PC-3 (cell line): Measurements from ENCODE around the gene RABAC1. TPM values are rescaled to one million over a fixed set of nuclear protein-coding genes. Genes with fewer than 3 reads are reported as not detected.

Experiments
- ATAC-seq: fragments of 200-7000 bp; cut with Tn5 transposase; 2 replicates; pipeline ENCODE4 v1.9.1; 2020; ENCODE audit warnings: mild to moderate bottlenecking, moderate library complexity
- BruUV-seq: library from RNA; stranded (reverse); fragments of 400-500 nt; replicated peaks from 2 replicates; lab custom pipeline; 2021; lab: Mats Ljungman, UMichigan
- CTCF ChIA-PET: fragments of 300-600 bp; sonication (Branson Sonifier 250); formaldehyde crosslinking; loops from one replicate; lab custom pipeline; 2022; ENCODE audit warnings: antibody characterized with exemption; lab: Charles Lee
- POLR2A ChIA-PET: fragments of 300-600 bp; sonication (Branson Sonifier 250); formaldehyde crosslinking; loops from one replicate; lab custom pipeline; 2022; ENCODE audit warnings: antibody characterized with exemption; ENCODE audit not compliant: unreplicated experiment; lab: Charles Lee
- DNase-seq: peaks from one replicate; pipeline ENCODE4 v3.0.0-alpha.2; 2015
- H2AFZ ChIP-seq: fragments of 300-600 bp; sonication (generic); 2 replicates; pipeline ENCODE4 v1.6.0; 2016; ENCODE audit warnings: antibody characterized with exemption, low read length
- H3F3A ChIP-seq: fragments of 300-600 bp; sonication (generic); one replicate; pipeline ENCODE4 v1.6.0; 2017; ENCODE audit warnings: antibody characterized with exemption, low read length, control low read depth, mild to moderate bottlenecking; ENCODE audit not compliant: unreplicated experiment
- H3K27ac ChIP-seq: fragments of 300-600 bp; sonication (generic); 2 replicates; pipeline ENCODE4 v1.5.1; 2016; ENCODE audit warnings: mild to moderate bottlenecking, low read length
- H3K27me3 ChIP-seq: fragments of 300-600 bp; sonication (generic); 2 replicates; pipeline ENCODE4 v1.6.1; 2016; ENCODE audit warnings: low read length, mixed read lengths
- H3K36me3 ChIP-seq: fragments of 300-600 bp; sonication (generic); 2 replicates; pipeline ENCODE4 v1.6.1; 2016; ENCODE audit warnings: low read depth, mixed run types, low read length, mixed read lengths
- H3K4me1 ChIP-seq: fragments of 300-600 bp; sonication (generic); 2 replicates; pipeline ENCODE4 v1.5.1; 2016; ENCODE audit warnings: low read length; ENCODE audit not compliant: insufficient read depth
- H3K4me2 ChIP-seq: fragments of 300-600 bp; sonication (generic); 2 replicates; pipeline ENCODE4 v1.6.0; 2016; ENCODE audit warnings: low read length
- H3K4me3 ChIP-seq: fragments of 300-600 bp; sonication (generic); 2 replicates; pipeline ENCODE4 v1.5.1; 2016; ENCODE audit warnings: mild to moderate bottlenecking, low read length, mixed read lengths
- H3K79me2 ChIP-seq: fragments of 300-600 bp; sonication (generic); 2 replicates; pipeline ENCODE4 v1.6.1; 2017; ENCODE audit warnings: low read length, mixed read lengths
- H3K9ac ChIP-seq: fragments of 300-600 bp; sonication (generic); 2 replicates; pipeline ENCODE4 v1.6.0; 2016; ENCODE audit warnings: mild to moderate bottlenecking, low read length
- H3K9me2 ChIP-seq: fragments of 300-600 bp; sonication (generic); replicated peaks from 2 replicates; pipeline ENCODE4 v1.6.1; 2016; ENCODE audit warnings: mixed run types, low read length, mixed read lengths
- H3K9me3 ChIP-seq: fragments of 300-600 bp; sonication (generic); 2 replicates; pipeline ENCODE4 v1.6.1; 2016; ENCODE audit warnings: low read length, mixed read lengths
- H4K20me1 ChIP-seq: fragments of 300-600 bp; sonication (generic); 2 replicates; pipeline ENCODE4 v1.6.1; 2016; ENCODE audit warnings: low read length, mixed read lengths
- CTCF ChIP-seq: fragments of 300-600 bp; sonication (generic); conservative IDR thresholded peaks from 2 replicates; pipeline ENCODE4 v1.5.1; 2017; ENCODE audit warnings: antibody characterized with exemption, low read depth, mild to moderate bottlenecking, low read length
- EZH2 ChIP-seq: fragments of 300-600 bp; sonication (generic); IDR thresholded peaks from one replicate; pipeline ENCODE4 v1.6.1; 2017; ENCODE audit warnings: antibody characterized with exemption, mild to moderate bottlenecking, low read length; ENCODE audit not compliant: unreplicated experiment
- EZH2phosphoT487 ChIP-seq: fragments of 300-600 bp; sonication (generic); IDR thresholded peaks from 2 replicates; pipeline ENCODE4 v1.6.1; 2018; ENCODE audit warnings: mild to moderate bottlenecking, antibody characterized with exemption, low read length, borderline replicate concordance
- intact Hi-C: fragments of 100-400 bp; cut with micrococcal nuclease; formaldehyde crosslinking; loops from 2 replicates; pipeline ENCODE4 v1.9.0; 2023
- total RNA-seq: library from RNA; depleted of rRNA; stranded (reverse); fragments of >200 nt; gene quantifications from 2 replicates; pipeline ENCODE4 v1.2.3, GENCODE V29; 2014

The RABAC1 gene
- total RNA-seq, 1 experiment from 2014 or later: 158 TPM

GRCh38 chr19:41969772-41970458 lies 10.8 kb upstream of the RABAC1 start:
- no peaks in the 10 kb centered on the region for H4K20me1 ChIP-seq

GRCh38 chr19:41968751-41969595 lies 9.9 kb upstream of the RABAC1 start:
- no peaks in the 10 kb centered on the region for H3K27me3 ChIP-seq
- no peak overlapping the region for H3K4me3 ChIP-seq
- no peak overlapping the region for H3K27ac ChIP-seq
- no peaks in the 10 kb centered on the region for H3K9me2 ChIP-seq
- ChIA-PET POLR2A (no interaction called here), CTCF (no interaction called here)
- H3K36me3 ChIP-seq: no peaks in the 10 kb centered on the region
- intact Hi-C loops: no loop called here
- BruUV-seq: no TSS peak
- no peaks in the 10 kb centered on the region for H3F3A ChIP-seq
- no peaks in the 10 kb centered on the region for H3K9me3 ChIP-seq
- no peak for TF ChIP-seq EZH2phosphoT487
- TF ChIP-seq EZH2: no peak
- no peak for TF ChIP-seq CTCF
- H3K9ac ChIP-seq: no peak overlapping the region
- H3K4me2 ChIP-seq: no peak overlapping the region
- DNase-seq (no peak), ATAC-seq (no peak)
- no peak overlapping the region for H2AFZ ChIP-seq
- no peaks in the 10 kb centered on the region for H4K20me1 ChIP-seq
- no peaks in the 10 kb centered on the region for H3K4me1 ChIP-seq
- no peaks in the 10 kb centered on the region for H3K79me2 ChIP-seq

More at GRCh38 chr19:41969772-41970458, 10.8 kb upstream of the RABAC1 start:
- H3K4me3 ChIP-seq: no peak overlapping the region
- H3K9ac ChIP-seq: no peak overlapping the region
- intact Hi-C loops: no loop called here
- no peak for TF ChIP-seq EZH2
- no peak for TF ChIP-seq EZH2phosphoT487
- no peak for TF ChIP-seq CTCF
- ATAC-seq (no peak), DNase-seq (no peak)
- H3K9me3 ChIP-seq: no peaks in the 10 kb centered on the region
- CTCF ChIA-PET: no interaction called here
- H3K27ac ChIP-seq: no peak overlapping the region
- POLR2A ChIA-PET: no interaction called here
- H3K9me2 ChIP-seq: no peaks in the 10 kb centered on the region
- H3K4me2 ChIP-seq: no peak overlapping the region
- H3K79me2 ChIP-seq: no peaks in the 10 kb centered on the region
- no peak overlapping the region for H2AFZ ChIP-seq
- BruUV-seq: no TSS peak
- H3F3A ChIP-seq: no peaks in the 10 kb centered on the region
- no peaks in the 10 kb centered on the region for H3K36me3 ChIP-seq
- H3K27me3 ChIP-seq: no peaks in the 10 kb centered on the region
- no peaks in the 10 kb centered on the region for H3K4me1 ChIP-seq
